OCI-LY7 (cell line): ENCODE data around the gene EIF5A. TPM values are rescaled to one million over a fixed set of nuclear protein-coding genes. Genes with fewer than 3 reads are reported as not detected.

Source experiments
- BruUV-seq: library from RNA; stranded (reverse); fragments of 400-500 nt; replicated peaks from 2 replicates; lab custom pipeline; 2021; lab: Mats Ljungman, UMichigan
- CTCF ChIA-PET: fragments of 300-600 bp; sonication (Branson Sonifier 250); formaldehyde crosslinking; loops from one replicate; lab custom pipeline; 2022; ENCODE audit warnings: antibody characterized with exemption; ENCODE audit not compliant: unreplicated experiment; lab: Charles Lee
- POLR2A ChIA-PET: fragments of 300-600 bp; sonication (Branson Sonifier 250); formaldehyde crosslinking; loops from one replicate; lab custom pipeline; 2022; ENCODE audit warnings: antibody characterized with exemption; lab: Charles Lee
- DNase-seq: peaks from one replicate; pipeline ENCODE4 v3.0.0-alpha.2; 2015; ENCODE audit warnings: low spot score
- H2AFZ ChIP-seq: fragments of 200-600 bp; sonication (generic), shearing (Covaris generic); 2 replicates; pipeline ENCODE4 v1.6.1; 2014; ENCODE audit warnings: mild to moderate bottlenecking, antibody characterized with exemption, low read length, moderate library complexity
- H3K27ac ChIP-seq: fragments of 200-600 bp; sonication (generic); 2 replicates; pipeline ENCODE4 v1.5.1; 2014; ENCODE audit warnings: mixed run types, low read depth, mild to moderate bottlenecking, moderate library complexity, low read length, inconsistent platforms; ENCODE audit not compliant: poor library complexity, severe bottlenecking
- H3K36me3 ChIP-seq: fragments of 200-600 bp; sonication (generic); 2 replicates; pipeline ENCODE4 v1.6.1; 2014; ENCODE audit warnings: mild to moderate bottlenecking, antibody characterized with exemption, low read length, moderate library complexity, mixed read lengths; ENCODE audit not compliant: insufficient read depth
- H3K4me1 ChIP-seq: fragments of 200-600 bp; sonication (generic); 2 replicates; pipeline ENCODE4 v1.5.1; 2014; ENCODE audit warnings: mild to moderate bottlenecking, low read length; ENCODE audit not compliant: insufficient read depth, poor library complexity, severe bottlenecking
- H3K4me2 ChIP-seq: fragments of 200-600 bp; sonication (generic); 2 replicates; pipeline ENCODE4 v1.6.1; 2014; ENCODE audit warnings: mild to moderate bottlenecking, low read length
- H3K4me3 ChIP-seq: fragments of 200-600 bp; sonication (generic); 2 replicates; pipeline ENCODE4 v1.5.1; 2014; ENCODE audit warnings: mild to moderate bottlenecking, low read depth, low read length; ENCODE audit not compliant: poor library complexity, severe bottlenecking
- H3K79me2 ChIP-seq: fragments of 200-600 bp; sonication (generic); 2 replicates; pipeline ENCODE4 v1.6.1; 2016; ENCODE audit warnings: low read depth, mild to moderate bottlenecking, low read length, moderate library complexity, mixed read lengths; ENCODE audit not compliant: insufficient read depth
- H3K9me2 ChIP-seq: fragments of 200-600 bp; sonication (generic); 2 replicates; pipeline ENCODE4 v1.6.1; 2016; ENCODE audit warnings: mild to moderate bottlenecking, low read length, mixed read lengths; ENCODE audit not compliant: insufficient read depth
- H3K9me3 ChIP-seq: fragments of 200-600 bp; sonication (generic); 2 replicates; pipeline ENCODE4 v1.6.1; 2014; ENCODE audit warnings: mild to moderate bottlenecking, mixed run types, low read length, mixed read lengths
- H4K20me1 ChIP-seq: fragments of 200-600 bp; sonication (generic); 2 replicates; pipeline ENCODE4 v1.6.1; 2014; ENCODE audit warnings: mild to moderate bottlenecking, antibody characterized with exemption, low read length, moderate library complexity, mixed read lengths; ENCODE audit not compliant: insufficient read depth
- EZH2phosphoT487 ChIP-seq: fragments of 200-600 bp; sonication (generic); IDR thresholded peaks from 2 replicates; pipeline ENCODE4 v1.6.1; 2018; ENCODE audit warnings: low read depth, borderline replicate concordance, mild to moderate bottlenecking, mixed run types, antibody characterized with exemption, low read length, moderate library complexity, mixed read lengths
- intact Hi-C: fragments of 100-400 bp; cut with micrococcal nuclease; formaldehyde crosslinking; loops from one replicate; pipeline ENCODE4 v1.10.0; 2022; ENCODE audit not compliant: unreplicated experiment
- total RNA-seq, 2 experiments: library from RNA; depleted of rRNA in 1 of 2; stranded (reverse); fragments of >200 nt in 1 of 2; shearing (Covaris generic) in 1 of 2; gene quantifications; 2 replicates each; pipeline ENCODE4 v1.2.3, GENCODE V29; 2014 to 2022
- TF ChIP-seq, protein P1 (sequence below): fragments of 200-600 bp; sonication (generic); conservative IDR thresholded peaks from 2 replicates; pipeline ENCODE4 v1.5.1; 2014; ENCODE audit warnings: mild to moderate bottlenecking, antibody characterized with exemption, low read length, moderate library complexity, mixed read lengths

Gene EIF5A
- total RNA-seq, 2 experiments from 2014 or later = 491 to 803 TPM

DNA sequence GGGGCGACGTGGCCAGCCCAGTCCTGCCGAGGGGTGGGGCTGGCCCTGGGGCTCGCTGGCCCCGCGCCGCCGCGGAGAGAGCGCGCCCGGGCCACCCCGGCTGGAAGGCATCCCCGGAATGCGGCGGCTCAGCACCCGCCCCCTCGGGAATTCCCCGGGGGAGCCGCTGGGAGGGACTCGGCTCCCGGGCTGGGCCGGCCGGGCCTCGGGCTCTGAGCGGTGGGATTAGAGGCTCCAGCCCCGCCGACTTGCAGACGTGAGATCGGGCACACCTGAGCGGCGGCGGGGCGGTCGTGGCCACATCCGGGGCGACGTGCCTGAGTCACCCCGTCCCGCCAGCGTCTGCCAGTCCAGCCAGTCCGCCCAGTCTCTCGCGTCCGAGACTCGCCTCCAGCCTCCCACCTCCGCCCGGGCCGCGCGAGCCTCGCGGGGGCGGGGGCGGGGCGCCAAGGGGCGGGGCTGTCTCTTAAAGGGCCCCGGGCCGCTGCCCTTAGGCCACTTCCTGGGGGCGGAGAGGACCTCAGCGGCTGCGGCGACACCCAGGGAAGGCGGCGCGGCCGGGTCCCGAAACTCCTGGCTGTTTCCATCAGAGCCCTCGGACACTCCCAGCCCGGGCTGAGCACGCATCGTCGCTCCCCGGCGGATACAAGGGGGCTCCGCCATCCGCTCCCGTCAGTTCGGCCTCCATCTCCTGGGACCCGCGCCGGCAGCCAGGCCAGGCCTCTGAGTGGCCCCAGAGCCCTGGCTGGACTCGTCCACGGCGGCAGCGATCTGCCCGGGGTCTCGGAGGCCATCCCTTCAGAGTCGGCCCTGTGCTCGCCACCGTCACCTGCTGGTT lies 44.5 kb downstream of the EIF5A start, which contains the start of gene KCTD11:
Gene KCTD11, plus strand, starts transcription at position 498 of the 838 bp plus-strand sequence.
- H3K36me3 ChIP-seq = peaks cover 26% of the 10 kb centered on the region
- no peaks in the 10 kb centered on the region for H3K79me2 ChIP-seq
- H3K4me2 ChIP-seq = peak within 1 kb of the TSS; percentile 91
- peaks cover 36% of the 10 kb centered on the region for H3K4me1 ChIP-seq
- H2AFZ ChIP-seq = peak within 1 kb of the TSS; percentile 53
- CTCF ChIA-PET = no interaction called here
- DNase-seq = peak; percentile 80
- peak within 1 kb of the TSS; percentile 55 for H3K27ac ChIP-seq
- POLR2A ChIA-PET = interaction anchor here (0.6 to 0.9 kb wide), 2 partner anchors 15 to 84 kb away, joined by 3 to 4 read pairs; partner anchors contain the start of gene ACAP1
- H3K9me3 ChIP-seq = no peaks in the 10 kb centered on the region
- H3K4me3 ChIP-seq = peak within 1 kb of the TSS; percentile 75
- no TSS peak for BruUV-seq
- H4K20me1 ChIP-seq = no peaks in the 10 kb centered on the region
- intact Hi-C loops = loop anchor here (1.0 to 5.0 kb wide), 6 partner anchors 23 to 335 kb away; partner anchors contain the start of genes GPS2, NEURL4, POLR2A and SLC2A4
- no peaks in the 10 kb centered on the region for H3K9me2 ChIP-seq
- TF ChIP-seq EZH2phosphoT487 = no peak
- TF ChIP-seq, protein P1, sequence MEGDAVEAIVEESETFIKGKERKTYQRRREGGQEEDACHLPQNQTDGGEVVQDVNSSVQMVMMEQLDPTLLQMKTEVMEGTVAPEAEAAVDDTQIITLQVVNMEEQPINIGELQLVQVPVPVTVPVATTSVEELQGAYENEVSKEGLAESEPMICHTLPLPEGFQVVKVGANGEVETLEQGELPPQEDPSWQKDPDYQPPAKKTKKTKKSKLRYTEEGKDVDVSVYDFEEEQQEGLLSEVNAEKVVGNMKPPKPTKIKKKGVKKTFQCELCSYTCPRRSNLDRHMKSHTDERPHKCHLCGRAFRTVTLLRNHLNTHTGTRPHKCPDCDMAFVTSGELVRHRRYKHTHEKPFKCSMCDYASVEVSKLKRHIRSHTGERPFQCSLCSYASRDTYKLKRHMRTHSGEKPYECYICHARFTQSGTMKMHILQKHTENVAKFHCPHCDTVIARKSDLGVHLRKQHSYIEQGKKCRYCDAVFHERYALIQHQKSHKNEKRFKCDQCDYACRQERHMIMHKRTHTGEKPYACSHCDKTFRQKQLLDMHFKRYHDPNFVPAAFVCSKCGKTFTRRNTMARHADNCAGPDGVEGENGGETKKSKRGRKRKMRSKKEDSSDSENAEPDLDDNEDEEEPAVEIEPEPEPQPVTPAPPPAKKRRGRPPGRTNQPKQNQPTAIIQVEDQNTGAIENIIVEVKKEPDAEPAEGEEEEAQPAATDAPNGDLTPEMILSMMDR = no peak

DNA sequence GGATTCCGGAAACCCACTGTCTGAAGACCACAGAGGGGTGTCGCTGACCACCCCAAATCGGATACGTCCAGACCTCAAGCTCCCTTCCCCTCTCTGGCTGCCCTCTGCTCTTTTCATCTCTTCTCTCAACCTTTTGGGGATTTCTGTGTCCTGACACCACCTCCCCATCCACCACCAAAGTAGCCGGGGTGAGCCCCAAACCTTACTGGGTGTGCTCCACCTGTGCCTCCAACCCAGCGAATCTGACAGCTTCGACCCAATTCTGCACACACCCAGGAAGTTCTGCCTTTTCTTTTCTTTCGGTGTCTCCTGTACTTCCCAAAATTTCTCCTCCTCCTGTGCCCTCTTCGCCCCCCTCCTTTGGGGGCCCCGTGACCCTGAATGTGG lies 45.1 kb downstream of the EIF5A start:
- peak overlapping the region; percentile 91 for H3K4me2 ChIP-seq
- peak overlapping the region; percentile 53; the same call in 1 of the 2 replicates for H2AFZ ChIP-seq
- no peaks in the 10 kb centered on the region for H3K79me2 ChIP-seq
- POLR2A ChIA-PET = no interaction called here
- CTCF ChIA-PET = no interaction called here
- DNase-seq = no peak
- H3K27ac ChIP-seq = peak overlapping the region; percentile 55
- H3K9me2 ChIP-seq = no peaks in the 10 kb centered on the region
- peak overlapping the region; percentile 75 for H3K4me3 ChIP-seq
- TF ChIP-seq, protein P1 = peak; percentile 74
- TF ChIP-seq EZH2phosphoT487 = no peak
- no peaks in the 10 kb centered on the region for H3K9me3 ChIP-seq
- H3K4me1 ChIP-seq = peaks cover 36% of the 10 kb centered on the region
- no TSS peak for BruUV-seq
- peaks cover 20% of the 10 kb centered on the region for H3K36me3 ChIP-seq
- intact Hi-C loops = loop anchor here (1.0 to 5.0 kb wide), 5 partner anchors 35 to 335 kb away; partner anchors contain the start of genes GPS2, POLR2A, SLC2A4 and TMEM256
- no peaks in the 10 kb centered on the region for H4K20me1 ChIP-seq
